ENCODE results near the gene TM4SF4.

Gene TM4SF4

DNA sequence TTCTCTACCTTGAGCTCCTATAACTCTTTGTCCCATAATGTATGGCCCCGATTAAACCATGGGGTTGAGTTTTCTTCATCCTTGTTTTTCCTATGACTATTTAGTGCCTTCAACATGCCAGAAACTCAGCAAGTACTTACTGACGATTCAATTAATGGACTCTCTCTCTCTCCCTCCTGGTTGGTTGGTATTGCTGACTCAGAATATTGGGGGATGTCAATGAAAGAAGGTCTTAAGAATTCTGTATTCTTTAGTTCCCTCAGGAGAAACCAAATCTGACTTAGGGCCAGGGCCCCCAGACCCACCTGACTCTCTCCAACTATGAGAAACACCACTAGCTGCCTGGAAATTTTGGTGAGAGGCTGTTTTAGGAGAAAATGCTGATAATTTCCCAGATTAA lies 40.8 kb downstream of the TM4SF4 start:
- DNase-seq: no peak

DNA sequence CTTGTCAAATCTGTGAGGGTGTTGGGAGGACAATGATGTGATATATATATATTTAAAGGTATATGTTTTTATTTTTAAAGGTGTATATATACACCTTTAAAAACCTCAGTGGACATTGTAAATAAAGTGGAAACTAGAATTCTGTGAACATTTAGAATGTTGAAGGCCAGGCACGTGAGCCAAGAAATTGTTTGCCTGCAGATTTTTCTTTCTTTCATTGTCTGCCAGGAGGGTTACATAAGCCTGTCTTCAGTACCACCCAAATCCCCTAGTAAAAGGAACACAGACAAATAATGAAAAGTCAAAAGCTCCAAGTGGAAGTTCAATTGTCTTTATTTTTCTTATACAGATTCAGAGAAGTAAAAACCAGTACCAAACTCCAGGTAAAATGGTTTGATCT lies 42.4 kb downstream of the TM4SF4 start:
- DNase-seq: no peak

DNA sequence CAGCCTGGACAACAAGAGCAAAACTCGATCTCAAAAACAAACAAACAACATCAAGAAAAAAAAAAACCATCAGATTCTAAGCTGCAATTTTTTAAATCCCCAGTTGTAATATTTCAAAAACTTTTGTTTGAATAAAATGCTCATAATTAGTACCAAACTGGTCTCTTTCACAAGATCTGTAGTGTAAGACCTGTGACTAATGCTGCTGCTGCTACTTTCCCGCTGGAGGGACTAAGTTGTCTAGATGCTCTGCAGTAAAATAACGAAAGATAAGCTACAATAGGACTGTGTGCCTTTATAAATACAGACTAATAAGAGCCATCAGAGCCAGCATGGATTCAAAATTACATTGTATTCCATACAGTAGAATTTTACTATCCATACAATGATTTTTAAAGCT lies 45.4 kb downstream of the TM4SF4 start:
- DNase-seq: no peak

DNA sequence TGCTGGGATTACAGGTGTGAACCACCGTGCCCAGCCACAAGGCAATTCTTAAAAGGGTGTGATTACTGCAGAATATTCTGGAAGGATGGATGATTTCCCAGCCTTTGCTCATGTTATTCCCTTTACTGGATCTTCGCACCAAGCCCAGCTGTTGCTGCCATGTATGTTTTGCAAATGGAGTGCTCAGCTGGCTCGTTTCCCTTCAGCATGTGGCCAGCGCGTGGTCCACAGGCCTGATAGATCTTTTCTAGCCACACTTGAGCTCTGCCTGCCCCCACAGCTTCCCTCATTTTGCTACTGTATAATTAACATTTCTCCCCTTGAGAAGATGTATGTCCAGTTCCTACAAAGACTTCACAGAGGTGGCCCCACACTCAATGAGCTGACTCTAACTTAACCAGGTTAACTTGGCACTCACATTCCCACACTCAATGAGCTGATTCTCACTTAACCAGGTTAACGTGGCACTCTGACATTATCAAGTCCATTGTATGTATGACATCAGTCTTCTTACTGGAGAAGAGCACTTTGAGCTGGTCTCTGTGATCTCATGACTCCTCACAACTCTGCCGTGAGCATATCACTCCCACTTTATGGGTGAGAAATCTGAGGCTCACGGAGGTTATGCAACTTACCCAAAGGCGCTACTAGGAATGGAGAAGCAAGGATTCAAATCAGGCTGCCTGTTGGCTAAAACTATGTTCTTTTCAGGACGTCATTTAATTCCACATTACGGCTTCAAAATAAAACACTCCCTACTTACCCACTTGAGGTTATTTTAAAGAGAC lies 49.2 kb downstream of the TM4SF4 start:
- no peak for DNase-seq

GRCh38 chr3:149527531-149528339 lies 53.2 kb downstream of the TM4SF4 start:
- DNase-seq: no peak

DNA sequence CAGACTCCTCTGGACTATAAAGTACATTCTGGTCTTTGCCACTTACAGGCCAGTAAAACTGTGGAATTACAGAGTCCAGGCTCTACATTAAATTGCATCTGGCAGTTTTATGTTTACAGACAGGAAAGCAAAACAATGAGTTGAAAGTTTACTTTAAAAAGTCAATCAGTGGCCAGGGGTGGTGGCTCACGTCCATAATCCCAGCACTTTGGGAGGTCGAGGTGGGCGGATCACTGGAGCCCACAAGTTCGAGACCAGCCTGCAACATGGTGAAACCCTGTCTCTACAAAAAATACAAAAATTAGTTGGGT lies 53.8 kb downstream of the TM4SF4 start:
- DNase-seq: no peak

DNA sequence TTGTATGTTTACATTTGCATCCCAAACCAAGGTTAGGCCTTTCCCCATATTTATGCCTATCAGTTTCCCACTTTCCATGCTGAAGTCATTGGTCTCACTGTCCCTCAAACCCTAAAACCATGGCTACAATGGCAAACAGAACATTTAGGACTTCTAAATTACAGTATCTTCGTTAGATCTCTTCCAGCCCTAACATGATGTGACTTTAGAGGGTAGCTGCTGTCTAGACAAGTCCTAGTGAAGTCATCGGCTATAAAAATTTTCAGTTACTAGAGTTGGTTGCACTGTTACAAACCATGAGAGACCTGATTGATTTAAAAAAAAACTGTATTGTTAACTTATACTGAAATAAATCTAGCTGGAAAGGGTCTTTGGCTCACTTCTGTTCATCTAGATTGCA lies 54.6 kb downstream of the TM4SF4 start:
- no peak for DNase-seq

DNA sequence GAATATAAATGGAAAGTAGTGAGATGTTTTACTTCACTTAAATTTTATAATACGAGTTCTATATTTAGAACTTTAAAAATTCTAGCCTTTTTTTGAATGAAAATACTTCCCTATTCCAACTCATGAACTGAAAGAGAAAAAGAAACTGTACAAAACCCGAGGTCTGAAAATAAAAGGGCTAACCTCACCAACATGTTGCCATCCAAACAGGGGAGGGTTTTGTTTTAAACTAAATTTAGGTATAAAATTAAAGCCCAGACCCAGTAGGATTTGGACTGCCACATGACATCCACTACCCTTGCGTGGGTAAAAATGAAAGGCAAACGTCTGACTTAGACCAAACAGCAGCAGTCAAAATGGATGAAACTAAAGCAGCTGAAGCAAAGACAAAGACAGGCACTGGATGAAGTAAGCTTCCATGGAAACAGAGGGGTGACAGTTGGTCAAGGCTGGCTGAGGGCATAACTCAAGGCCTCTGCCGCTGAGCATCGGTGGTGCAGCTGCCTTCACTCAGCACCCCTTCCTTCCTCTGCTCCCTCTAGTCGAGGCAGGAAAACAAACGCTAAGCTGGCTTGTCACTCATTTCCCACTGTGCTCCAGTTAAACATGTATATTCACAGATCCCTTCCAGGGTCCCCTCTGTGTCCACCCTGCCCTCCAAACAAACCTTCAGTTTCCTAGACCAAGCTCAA lies 58.1 kb downstream of the TM4SF4 start:
- no peak for DNase-seq

DNA sequence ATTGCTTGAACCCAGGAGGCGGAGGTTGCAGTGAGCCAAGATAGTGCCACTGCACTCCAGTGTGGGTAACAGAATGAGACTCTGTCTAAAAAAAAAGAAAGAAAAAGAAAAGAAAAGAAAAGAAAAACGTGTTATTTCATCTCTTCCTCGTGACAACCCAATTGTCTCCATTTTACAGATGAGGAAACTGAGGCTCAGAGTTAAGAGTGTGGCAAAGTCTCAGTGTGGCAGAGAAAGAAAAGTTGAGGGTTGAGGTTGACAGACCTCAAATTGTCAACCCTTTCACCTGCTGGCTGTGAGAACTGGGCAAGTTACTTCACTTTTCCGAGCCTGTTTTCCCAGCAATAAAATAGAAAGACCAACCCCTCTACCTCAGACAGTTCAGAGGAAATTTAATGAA lies 59.6 kb downstream of the TM4SF4 start:
- DNase-seq: no peak

- no peak for DNase-seq
These were observed 60.3 kb downstream of the TM4SF4 start for GRCh38 chr3:149534671-149535332.

DNA sequence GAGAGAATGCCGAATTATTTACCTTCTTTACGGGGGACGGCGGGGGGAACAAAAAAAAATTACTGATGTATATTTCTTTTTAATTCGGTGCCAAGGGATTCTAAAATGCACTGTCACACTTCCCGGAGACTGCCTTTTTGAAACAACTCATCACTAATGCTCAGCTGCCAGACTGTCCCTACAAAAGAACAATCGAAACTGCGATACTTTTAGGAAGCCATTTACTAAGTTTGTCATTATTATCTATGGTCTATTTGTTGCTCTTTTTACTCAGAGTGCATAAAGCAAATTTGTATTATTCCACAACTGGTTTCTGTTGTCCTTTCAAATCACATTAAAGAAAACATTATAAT lies 60.8 kb downstream of the TM4SF4 start:
- no peak for DNase-seq

- DNase-seq: no peak
These were observed 61.9 kb downstream of the TM4SF4 start for GRCh38 chr3:149536429-149536828.

DNA sequence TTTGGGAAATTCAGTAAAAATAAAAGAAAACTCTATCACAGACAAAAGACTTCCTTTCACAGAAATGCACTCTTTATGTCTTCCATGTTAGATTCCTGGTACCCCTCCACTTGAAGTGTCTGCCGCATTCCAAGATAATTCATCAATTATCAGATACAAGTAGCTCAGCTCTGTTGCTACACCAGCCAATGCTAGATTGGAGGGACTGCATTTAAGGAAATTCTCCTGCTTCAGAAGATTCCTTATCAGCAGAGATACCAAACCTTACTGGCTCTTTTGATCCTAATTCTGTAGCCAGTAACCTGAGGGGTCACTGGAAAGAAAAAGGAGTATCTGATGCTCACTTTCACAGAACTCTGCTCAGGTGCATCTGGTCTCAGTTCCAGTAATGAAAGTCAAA lies 63.9 kb downstream of the TM4SF4 start:
- no peak for DNase-seq

DNA sequence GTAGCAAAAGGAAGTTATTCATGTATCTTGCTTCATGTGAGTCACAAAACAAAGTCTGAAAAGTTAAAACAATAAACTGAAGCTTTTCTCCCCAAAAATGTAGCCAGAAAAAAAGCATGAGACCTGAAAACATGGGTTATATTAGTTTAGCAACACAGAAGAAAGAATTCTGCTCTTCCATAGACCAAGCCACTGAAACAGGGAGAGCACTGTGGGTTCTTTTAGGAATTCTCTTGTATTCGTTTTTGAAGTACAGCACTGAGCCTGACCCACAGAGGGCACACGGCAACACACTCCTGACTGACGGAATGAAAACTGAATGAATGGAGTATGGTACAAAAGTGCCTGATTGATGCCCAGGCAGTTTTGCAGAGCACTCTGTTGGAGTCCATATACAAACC lies 66.6 kb downstream of the TM4SF4 start:
- DNase-seq: no peak

DNA sequence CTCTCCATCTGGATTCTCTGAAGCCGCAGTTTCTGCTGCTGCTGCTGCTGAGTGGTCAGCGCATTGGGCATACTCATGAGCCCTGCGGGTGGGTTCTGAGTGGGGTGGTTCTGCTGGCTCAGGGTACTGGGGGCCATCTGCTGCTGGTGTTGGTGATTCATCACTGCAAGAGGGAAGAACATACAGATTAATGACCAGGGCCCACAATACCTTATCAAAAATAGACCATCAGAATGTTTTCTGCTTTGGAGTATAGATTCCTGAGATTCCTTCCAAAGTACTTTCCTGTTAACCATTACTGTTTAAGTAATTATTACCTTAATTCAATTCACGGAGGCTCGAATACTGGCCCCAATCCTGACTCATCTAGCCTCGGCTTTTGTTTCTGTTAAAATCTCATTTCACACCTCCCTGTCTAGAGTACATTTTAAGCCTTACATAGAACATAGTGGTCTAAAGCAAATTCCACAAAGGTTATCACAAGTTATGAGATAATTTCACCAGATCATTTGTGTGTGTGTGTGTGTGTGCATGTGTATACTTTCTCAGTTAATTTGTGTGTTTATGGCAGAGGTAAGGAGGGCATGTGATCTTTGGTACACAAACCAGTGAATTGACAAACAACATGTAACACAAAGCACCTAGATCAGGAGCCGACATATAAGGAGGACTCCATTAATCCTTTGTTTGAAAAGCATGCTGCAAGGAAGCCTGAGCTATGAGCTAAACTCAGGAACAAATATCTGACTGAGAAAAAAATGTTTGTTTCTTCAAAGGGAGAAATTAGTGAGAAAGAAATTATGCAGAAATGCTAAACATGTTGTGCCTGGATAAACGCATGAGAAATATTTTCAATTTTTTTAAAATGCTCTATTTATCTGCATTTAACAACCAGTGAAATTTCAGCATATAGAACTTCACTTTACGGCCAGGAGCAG lies 68.1 kb downstream of the TM4SF4 start:
- DNase-seq: no peak

- no peak for DNase-seq
These were observed 70.6 kb downstream of the TM4SF4 start for GRCh38 chr3:149545049-149545448.

GRCh38 chr3:149547413-149547812 lies 72.9 kb downstream of the TM4SF4 start:
- DNase-seq: no peak

GRCh38 chr3:149547954-149548668 lies 73.6 kb downstream of the TM4SF4 start:
- DNase-seq: no peak

- no peak for DNase-seq
These were observed 74.2 kb downstream of the TM4SF4 start for GRCh38 chr3:149548669-149549065.

DNA sequence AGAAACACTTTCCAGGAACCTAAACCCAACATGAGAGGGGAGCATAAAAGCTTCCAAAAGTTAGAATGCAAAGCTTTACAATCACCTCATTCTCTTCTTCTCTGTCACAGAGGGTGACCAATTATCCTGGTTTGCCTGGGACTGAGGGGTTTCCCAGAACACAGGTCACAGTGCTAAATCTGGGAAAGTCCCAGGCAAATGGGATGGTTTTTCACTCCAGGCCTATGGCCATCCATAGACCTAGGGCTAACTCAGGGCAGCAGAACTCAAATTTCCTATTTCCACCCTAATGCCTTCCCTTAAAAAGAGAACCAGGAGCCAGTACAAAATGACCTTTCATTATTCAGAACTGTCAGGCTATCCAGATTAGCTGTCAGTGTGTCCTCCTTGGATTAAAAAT lies 77.0 kb downstream of the TM4SF4 start:
- DNase-seq: no peak

DNA sequence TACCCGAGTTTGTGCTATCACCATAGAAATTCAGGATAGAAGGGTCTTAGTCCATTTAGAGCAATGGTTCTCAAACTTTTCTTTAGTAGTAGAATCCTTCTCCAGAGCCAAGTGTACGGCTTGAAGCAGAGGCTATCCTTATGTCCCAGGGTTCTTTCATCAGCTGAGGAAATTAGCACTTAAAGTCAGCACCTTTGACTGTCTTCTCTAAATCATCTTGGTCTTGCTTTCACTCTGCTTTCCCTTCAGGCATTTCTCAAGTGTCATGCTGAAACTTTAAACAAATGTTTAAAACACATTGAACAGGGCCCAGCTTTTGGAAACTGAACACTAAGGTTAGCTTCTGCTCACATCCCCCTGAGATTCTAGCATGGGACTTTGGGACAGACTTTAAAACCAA lies 78.2 kb downstream of the TM4SF4 start:
- no peak for DNase-seq

Data from hematopoietic multipotent progenitor cell treated with erythropoietin and hydrocortisone succinate and interleukin-3 and kit ligand, for 6 days (in vitro differentiated cells).